Measurements from ENCODE around the gene PTGIS.

The PTGIS gene

DNA sequence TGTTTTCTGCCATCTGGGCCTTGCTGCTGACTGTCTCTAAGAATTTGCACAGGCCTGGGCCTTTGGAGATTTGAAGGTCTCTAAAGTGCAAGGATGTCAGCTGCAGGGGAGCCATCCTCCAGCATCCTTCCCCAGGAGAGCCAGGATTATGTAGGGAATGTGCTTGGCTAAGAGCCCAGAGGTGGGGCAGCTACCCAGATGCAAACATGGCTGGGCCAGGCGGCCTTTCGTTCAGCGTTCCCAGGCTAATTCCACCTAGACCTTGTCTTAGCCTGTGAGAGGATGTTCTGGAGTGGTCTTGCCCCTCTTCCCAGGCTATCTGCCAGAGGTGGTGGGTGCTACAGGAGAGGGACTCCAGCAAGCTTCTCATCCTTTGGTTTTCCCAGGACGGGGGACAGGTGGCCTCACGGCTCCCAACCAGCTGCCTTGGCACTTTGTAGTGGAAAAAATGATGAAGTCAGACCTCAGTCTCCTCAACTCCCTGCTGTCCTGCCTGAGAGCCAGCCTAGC is 7.7 kb upstream of the PTGIS start:
- no peak for DNase-seq
- no peaks in the 10 kb centered on the region for H3K27me3 ChIP-seq (replicated peaks)
- no peaks in the 10 kb centered on the region for H3K36me3 ChIP-seq (replicated peaks)
- H3K4me3 ChIP-seq (ENCODE audit: low read depth, low read length) = no peak overlapping the region
- TF ChIP-seq, protein P1, sequence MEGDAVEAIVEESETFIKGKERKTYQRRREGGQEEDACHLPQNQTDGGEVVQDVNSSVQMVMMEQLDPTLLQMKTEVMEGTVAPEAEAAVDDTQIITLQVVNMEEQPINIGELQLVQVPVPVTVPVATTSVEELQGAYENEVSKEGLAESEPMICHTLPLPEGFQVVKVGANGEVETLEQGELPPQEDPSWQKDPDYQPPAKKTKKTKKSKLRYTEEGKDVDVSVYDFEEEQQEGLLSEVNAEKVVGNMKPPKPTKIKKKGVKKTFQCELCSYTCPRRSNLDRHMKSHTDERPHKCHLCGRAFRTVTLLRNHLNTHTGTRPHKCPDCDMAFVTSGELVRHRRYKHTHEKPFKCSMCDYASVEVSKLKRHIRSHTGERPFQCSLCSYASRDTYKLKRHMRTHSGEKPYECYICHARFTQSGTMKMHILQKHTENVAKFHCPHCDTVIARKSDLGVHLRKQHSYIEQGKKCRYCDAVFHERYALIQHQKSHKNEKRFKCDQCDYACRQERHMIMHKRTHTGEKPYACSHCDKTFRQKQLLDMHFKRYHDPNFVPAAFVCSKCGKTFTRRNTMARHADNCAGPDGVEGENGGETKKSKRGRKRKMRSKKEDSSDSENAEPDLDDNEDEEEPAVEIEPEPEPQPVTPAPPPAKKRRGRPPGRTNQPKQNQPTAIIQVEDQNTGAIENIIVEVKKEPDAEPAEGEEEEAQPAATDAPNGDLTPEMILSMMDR (IDR thresholded peaks at IDR 0.05; ENCODE audit: low read depth, low read length, missing control alignments) = no peak
- H3K27ac ChIP-seq = no peak overlapping the region
- in situ Hi-C loops (cut with HindIII; ENCODE audit: low pct_ligation_motif_present, low sequenced_read_pairs) = no loop called here

DNA sequence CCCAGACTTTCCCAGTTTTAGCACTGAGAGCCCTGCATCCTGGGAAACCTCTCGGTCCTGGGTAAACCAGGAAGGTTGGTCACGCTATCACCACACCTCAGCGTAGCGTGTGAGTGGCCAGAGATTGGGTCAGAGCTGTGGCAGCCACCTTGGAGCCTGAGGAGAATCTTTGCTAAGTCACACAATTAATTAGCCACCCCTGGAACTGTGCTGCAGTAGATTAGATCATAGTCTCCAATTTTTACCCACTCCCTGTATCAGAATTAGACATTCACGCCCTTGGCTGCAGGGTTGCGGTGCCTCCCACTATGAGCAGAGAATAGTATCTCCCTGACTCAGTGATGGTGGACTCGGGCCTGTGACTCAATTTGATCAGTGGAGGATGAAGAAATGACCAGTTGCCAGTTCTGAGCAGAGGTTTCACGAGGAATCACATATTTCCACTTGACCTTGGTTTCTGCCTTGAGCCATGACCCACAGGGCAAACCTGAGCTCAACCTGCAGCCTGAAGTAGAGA is 6.0 kb upstream of the PTGIS start:
- in situ Hi-C loops (cut with HindIII; ENCODE audit: low pct_ligation_motif_present, low sequenced_read_pairs) = no loop called here
- Histone ChIP-seq H3K27me3 (replicated peaks) (no peaks in the 10 kb centered on the region), H3K27ac (no peak overlapping the region), H3K4me3 (ENCODE audit: low read depth, low read length) (no peak overlapping the region), H3K36me3 (replicated peaks) (no peaks in the 10 kb centered on the region)
- peak; percentile 43 for DNase-seq
- TF ChIP-seq, protein P1 (IDR thresholded peaks at IDR 0.05; ENCODE audit: low read depth, low read length, missing control alignments) = no peak

DNA sequence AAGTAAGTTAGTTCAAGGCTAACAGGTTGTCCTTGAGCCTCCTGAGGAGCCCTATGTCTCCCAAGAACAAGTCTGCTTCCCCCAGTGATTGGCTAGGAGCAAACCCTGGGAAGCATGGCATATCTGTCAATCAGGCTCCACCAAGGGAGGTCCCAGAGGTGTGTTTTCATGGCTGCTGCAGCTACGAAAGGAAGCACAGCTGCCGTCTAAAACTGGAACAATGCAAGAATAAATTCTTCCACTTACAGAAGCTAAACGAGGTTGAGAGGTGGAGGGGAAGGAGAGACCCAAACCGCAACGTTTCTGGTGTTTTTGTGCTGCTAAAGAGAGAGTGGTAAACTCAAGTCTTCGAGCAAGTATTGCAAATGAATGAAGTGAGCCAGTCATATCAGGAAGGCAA is 4.9 kb upstream of the PTGIS start:
- in situ Hi-C loops (cut with HindIII; ENCODE audit: low pct_ligation_motif_present, low sequenced_read_pairs) = no loop called here

DNA sequence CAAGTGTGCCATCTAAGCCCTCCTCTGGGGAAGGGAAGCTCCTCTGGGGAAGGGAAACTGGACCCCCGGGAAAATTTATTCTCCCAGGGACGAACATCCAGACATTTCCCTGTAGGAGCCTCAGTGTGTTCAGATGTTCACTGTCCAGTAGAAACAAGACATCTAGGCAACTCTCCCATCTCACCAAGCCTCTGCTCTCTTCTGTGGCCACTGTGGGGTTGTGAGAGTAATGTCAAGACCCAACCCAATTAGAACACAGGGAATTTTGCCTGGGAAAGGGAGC is 3.6 kb upstream of the PTGIS start:
- no peak for DNase-seq
- TF ChIP-seq, protein P1 (IDR thresholded peaks at IDR 0.05; ENCODE audit: low read depth, low read length, missing control alignments) = no peak
- in situ Hi-C loops (cut with HindIII; ENCODE audit: low pct_ligation_motif_present, low sequenced_read_pairs) = no loop called here
- no peak overlapping the region for H3K4me3 ChIP-seq (ENCODE audit: low read depth, low read length)
- no peak overlapping the region for H3K27ac ChIP-seq
- H3K27me3 ChIP-seq (replicated peaks) = no peaks in the 10 kb centered on the region
- no peaks in the 10 kb centered on the region for H3K36me3 ChIP-seq (replicated peaks)

More for the DNA sequence above, 4.9 kb upstream of the PTGIS start:
- Histone ChIP-seq H3K4me3 (ENCODE audit: low read depth, low read length) (no peak overlapping the region), H3K27ac (no peak overlapping the region), H3K36me3 (replicated peaks) (no peaks in the 10 kb centered on the region), H3K27me3 (replicated peaks) (no peaks in the 10 kb centered on the region)
- TF ChIP-seq, protein P1 (IDR thresholded peaks at IDR 0.05; ENCODE audit: low read depth, low read length, missing control alignments) = no peak
- DNase-seq = no peak

DNA sequence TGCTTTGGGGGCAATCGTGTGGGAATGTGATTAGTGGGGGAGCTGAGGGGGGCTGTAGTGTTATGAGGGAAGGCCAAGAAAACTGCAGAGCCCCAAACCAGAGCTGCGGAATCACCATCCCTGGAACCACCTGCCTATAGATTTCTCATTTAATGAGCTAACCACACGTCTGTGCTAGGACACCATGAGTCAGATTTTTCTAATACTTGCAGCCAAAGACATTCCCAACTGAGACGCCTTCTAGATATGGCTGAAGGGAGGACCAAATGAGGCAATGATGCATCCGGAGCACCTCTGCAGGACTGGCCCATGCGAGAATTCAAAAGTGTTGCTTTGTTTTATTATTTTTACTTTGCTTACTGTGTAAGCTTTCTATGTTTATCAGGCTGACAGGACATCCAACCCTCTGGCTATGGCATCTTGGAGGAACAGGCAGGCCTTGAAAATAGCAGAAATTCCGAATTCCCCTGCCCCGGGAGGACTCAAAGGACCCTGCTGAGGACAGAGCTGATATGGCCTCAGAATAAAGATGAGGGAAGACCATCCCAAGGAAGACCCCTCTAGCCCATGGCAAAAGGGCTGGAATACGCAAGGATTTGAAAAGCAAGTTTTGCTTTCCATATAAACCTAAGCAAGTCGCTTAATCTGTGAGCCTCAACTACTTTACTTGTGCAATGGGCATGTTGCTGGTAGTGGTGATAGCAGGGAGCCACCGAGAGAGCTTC is 3.1 kb upstream of the PTGIS start:
- in situ Hi-C loops (cut with HindIII; ENCODE audit: low pct_ligation_motif_present, low sequenced_read_pairs) = no loop called here
- TF ChIP-seq, protein P1 (IDR thresholded peaks at IDR 0.05; ENCODE audit: low read depth, low read length, missing control alignments) = no peak

More for the DNA sequence above, 3.1 kb upstream of the PTGIS start:
- Histone ChIP-seq H3K4me3 (ENCODE audit: low read depth, low read length) (no peak overlapping the region), H3K36me3 (replicated peaks) (no peaks in the 10 kb centered on the region), H3K27me3 (replicated peaks) (no peaks in the 10 kb centered on the region), H3K27ac (no peak overlapping the region)
- DNase-seq = peak; percentile 43
